Nephron (organoid): Measurements from ENCODE around the gene SAXO2.

ENCODE experiments used
- H3K27ac Mint-ChIP-seq, 3 experiments: 2 replicates each; pipeline ENCODE4 v1.8.0; 2020; ENCODE audit warnings: mixed read lengths in 3 of 3, mild to moderate bottlenecking in 2 of 3, moderate library complexity in 1 of 3
- H3K27me3 Mint-ChIP-seq: 2 replicates; pipeline ENCODE4 v1.8.0; 2021; ENCODE audit warnings: low read depth, mild to moderate bottlenecking, moderate library complexity, mixed read lengths
- H3K36me3 Mint-ChIP-seq: 2 replicates; pipeline ENCODE4 v1.8.0; 2020; ENCODE audit warnings: low read depth, mixed read lengths
- H3K4me1 Mint-ChIP-seq: 2 replicates; pipeline ENCODE4 v1.8.0; 2020; ENCODE audit warnings: mixed read lengths
- H3K4me3 Mint-ChIP-seq, 3 experiments: 2 replicates each; pipeline ENCODE4 v1.8.0; 2020; ENCODE audit warnings: mild to moderate bottlenecking in 3 of 3, mixed read lengths in 3 of 3, moderate library complexity in 2 of 3
- H3K9me3 Mint-ChIP-seq: 2 replicates; pipeline ENCODE4 v1.8.0; 2020; ENCODE audit warnings: mixed read lengths
- TF ChIP-seq, protein P1 (sequence below), 3 experiments: fragments of 200-600 bp; sonication (generic); IDR thresholded peaks; one replicate each; pipeline ENCODE4 v1.5.0; 2021; ENCODE audit warnings: antibody characterized with exemption in 3 of 3; ENCODE audit not compliant: unreplicated experiment in 3 of 3

Gene SAXO2

DNA sequence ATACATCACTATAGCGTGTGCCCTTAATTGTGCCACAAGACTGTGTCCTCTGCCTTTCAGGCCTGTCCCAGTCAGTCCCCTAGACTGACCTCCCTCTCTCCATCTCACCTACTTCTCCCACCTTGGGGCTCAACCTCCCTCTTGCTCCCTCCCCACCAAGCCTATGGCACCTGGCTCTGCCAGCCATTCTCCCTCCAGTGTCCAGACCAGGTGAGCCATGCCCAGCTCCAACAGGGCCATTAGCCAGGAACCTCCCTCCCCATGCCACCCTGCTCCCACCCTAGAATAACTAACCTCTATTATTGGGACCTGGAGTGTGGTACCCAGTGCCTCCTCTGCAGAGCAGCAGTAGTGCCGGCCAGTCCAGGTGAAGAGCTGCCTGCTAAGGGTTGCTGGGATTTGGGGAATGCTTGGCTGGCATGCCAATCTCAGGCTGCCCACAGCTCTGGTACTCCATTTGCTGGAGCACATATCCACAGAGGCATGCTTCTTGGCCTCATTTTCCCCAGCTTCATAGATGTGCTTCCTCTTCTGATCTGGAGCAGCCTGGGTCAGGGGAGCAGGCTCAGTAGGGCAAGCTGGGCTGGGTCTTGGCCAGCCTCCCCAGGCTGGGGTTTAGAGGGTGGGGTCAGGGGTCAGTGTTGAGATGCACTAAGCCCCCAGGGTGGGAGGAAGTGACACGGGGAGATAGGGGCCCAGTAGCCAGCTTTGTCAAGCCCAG is 38.8 kb downstream of the SAXO2 start:
- TF ChIP-seq, protein P1, sequence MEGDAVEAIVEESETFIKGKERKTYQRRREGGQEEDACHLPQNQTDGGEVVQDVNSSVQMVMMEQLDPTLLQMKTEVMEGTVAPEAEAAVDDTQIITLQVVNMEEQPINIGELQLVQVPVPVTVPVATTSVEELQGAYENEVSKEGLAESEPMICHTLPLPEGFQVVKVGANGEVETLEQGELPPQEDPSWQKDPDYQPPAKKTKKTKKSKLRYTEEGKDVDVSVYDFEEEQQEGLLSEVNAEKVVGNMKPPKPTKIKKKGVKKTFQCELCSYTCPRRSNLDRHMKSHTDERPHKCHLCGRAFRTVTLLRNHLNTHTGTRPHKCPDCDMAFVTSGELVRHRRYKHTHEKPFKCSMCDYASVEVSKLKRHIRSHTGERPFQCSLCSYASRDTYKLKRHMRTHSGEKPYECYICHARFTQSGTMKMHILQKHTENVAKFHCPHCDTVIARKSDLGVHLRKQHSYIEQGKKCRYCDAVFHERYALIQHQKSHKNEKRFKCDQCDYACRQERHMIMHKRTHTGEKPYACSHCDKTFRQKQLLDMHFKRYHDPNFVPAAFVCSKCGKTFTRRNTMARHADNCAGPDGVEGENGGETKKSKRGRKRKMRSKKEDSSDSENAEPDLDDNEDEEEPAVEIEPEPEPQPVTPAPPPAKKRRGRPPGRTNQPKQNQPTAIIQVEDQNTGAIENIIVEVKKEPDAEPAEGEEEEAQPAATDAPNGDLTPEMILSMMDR (IDR thresholded peaks at IDR 0.05; ENCODE audit: unreplicated experiment in 3 of 3): no peak
- H3K4me3 Mint-ChIP-seq: no peak overlapping the region
- no peak overlapping the region for H3K27ac Mint-ChIP-seq

DNA sequence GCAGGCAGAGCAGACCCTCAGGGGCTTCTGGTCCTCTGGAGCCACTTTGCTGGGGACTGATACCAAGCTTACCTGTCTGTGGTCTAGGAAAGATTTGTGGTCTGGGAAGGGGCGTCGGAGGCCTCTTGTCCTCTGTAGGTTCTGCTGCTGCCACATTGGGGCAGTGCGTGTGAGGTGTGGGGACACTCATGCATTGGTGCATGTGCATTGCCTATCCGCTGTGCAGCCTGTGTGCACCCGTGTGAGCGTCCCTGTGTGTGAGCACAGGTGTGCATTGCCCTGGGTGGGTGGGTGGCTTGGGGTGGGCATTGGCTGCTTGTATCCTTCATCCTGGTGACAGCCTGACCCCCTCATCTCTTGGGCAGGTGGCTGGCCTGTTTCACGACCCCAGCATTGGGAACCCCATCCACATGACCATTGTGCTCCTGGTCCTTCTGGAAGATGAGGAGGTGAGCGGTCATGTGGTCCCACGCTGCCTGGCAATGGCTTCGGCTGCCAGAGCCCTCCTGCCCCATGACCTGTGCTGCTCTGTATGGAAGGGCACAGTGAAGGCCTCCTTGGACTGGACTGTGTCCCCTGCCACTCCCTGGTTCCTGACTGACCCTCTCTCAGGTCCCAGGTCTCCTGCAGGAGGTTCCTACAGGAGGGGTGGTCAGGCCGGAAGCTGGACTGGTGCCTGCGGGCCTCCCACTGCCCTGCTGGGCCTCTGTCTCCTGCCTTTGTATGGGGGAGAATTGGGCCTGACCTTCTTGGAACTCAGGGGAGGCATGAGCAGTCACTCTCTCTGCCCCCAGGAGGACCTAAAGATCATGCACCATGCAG is 41.5 kb downstream of the SAXO2 start:
- Mint-ChIP-seq H3K4me3 (no peak overlapping the region), H3K9me3 (no peaks in the 10 kb centered on the region), H3K27ac (no peak overlapping the region), H3K36me3 (no peaks in the 10 kb centered on the region), H3K4me1 (no peaks in the 10 kb centered on the region), H3K27me3 (peaks cover 14% of the 10 kb centered on the region)
- TF ChIP-seq, protein P1 (IDR thresholded peaks at IDR 0.05; ENCODE audit: unreplicated experiment in 3 of 3): no peak

More for the DNA sequence above, 38.8 kb downstream of the SAXO2 start:
- Mint-ChIP-seq H3K9me3 (no peaks in the 10 kb centered on the region), H3K4me1 (no peaks in the 10 kb centered on the region), H3K27me3 (peaks cover 10% of the 10 kb centered on the region), H3K36me3 (no peaks in the 10 kb centered on the region)

DNA sequence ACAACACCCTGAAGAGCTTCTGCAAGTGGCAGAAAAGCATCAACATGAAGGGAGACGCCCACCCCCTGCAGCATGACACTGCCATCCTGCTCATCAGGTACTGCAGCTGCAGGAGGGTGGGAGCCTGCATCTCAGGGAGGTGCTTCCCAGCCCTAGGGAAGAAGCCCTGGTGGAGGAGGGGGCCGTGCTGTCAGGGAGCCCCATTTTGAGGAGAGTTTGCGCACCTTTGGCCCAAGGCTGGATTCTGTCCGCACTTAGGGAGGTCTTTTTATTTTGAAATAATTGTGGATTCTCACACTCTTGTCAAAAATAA is 42.1 kb downstream of the SAXO2 start:
- Mint-ChIP-seq H3K9me3 (no peaks in the 10 kb centered on the region), H3K4me3 (no peak overlapping the region), H3K4me1 (no peaks in the 10 kb centered on the region), H3K36me3 (no peaks in the 10 kb centered on the region), H3K27ac (no peak overlapping the region), H3K27me3 (peaks cover 14% of the 10 kb centered on the region)
- TF ChIP-seq, protein P1 (IDR thresholded peaks at IDR 0.05; ENCODE audit: unreplicated experiment in 3 of 3): no peak

DNA sequence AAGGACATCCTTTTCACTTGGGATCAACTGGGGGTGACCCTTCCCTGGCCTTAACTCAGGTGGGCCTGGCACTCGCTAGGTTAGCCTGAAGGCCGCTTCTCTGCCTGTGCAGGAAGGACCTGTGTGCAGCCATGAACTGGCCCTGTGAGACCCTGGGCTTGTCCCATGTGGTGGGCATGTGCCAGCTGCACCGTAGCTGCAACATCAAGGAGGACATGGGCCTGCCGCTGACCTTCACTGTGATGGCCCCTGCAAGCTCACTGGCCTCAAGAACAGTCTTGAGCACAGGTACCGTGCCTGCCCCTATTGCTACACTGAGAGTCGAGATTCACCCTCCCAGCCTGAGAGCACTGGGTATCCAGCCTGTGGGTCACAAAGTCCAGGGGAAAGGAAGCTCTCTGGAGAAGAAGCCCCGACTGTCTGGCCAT is 43.0 kb downstream of the SAXO2 start:
- Mint-ChIP-seq H3K36me3 (no peaks in the 10 kb centered on the region), H3K27ac (no peak overlapping the region), H3K27me3 (peaks cover 15% of the 10 kb centered on the region), H3K4me3 (no peak overlapping the region), H3K9me3 (peaks cover 4% of the 10 kb centered on the region), H3K4me1 (no peaks in the 10 kb centered on the region)
- TF ChIP-seq, protein P1 (IDR thresholded peaks at IDR 0.05; ENCODE audit: unreplicated experiment in 3 of 3): no peak

DNA sequence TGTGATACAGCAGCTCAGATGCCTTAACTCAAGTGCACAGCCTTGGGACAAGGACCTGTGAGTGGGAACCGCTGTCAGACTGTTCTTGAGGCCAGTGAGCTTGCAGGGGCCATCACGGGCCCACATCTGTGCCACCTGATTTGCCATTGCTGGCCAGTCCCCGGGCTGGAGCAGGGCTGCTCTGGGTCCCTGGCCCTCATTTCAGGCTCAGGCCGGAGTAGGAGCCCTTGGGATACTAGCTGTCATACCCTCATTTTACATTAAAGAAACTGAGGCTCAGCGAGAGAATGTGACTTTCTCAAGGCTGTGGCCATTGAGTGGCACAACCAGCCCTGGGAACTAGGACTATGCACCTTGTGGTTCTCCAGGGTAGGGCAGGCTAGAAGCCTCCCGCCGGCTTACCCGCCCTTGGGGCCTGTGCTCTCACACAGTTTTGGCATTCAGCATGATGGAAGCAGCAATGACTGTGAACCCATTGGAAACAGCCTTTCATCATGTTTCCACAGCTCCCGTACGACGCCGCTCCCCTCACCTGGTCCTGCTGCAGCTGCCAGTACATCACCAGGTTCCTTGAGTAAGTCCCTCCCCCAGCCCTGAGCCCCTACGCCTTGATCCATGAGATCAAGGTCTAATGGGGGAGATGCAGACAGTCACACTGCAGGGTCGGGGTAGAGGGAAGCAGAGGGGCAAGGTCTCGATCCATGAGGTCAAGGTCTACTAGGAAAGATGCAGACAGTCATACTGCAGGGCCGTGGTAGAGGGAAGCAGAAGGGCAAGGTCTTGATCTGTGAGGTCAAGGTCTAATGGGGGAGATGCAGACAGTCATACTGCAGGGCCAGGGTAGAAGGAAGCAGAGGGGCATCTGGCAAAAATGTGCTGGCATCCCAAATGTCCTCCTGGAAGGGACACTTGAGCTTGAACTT is 44.4 kb downstream of the SAXO2 start:
- H3K4me3 Mint-ChIP-seq: no peak overlapping the region
- H3K4me1 Mint-ChIP-seq: no peaks in the 10 kb centered on the region
- H3K36me3 Mint-ChIP-seq: no peaks in the 10 kb centered on the region
- H3K27me3 Mint-ChIP-seq: peaks cover 13% of the 10 kb centered on the region
- H3K9me3 Mint-ChIP-seq: peaks cover 13% of the 10 kb centered on the region
- TF ChIP-seq, protein P1 (IDR thresholded peaks at IDR 0.05; ENCODE audit: unreplicated experiment in 3 of 3): no peak
- H3K27ac Mint-ChIP-seq: no peak overlapping the region
